Measurements from ENCODE around the gene MAP2K5. TPM values are rescaled to one million over a fixed set of nuclear protein-coding genes. Genes with fewer than 3 reads are reported as not detected.

MAP2K5 gene
- total and polyA plus RNA-seq, 10 of the 15 experiments (the other 5 are each of a cell fraction or from before 2014, with no cell fraction given), result 1.3 to 19.4 (median 9.6) TPM

GRCh38 chr15:67569668-67570067 is 27.2 kb downstream of the MAP2K5 start:
- H3K4me1 ChIP-seq (ENCODE audit: control insufficient read depth, insufficient read depth, low read length), result peaks cover 16% of the 10 kb centered on the region
- no peak overlapping the region for H2AFZ ChIP-seq (ENCODE audit: control insufficient read depth, low read depth, low read length)
- no peak overlapping the region for H3K4me2 ChIP-seq (ENCODE audit: control insufficient read depth, insufficient read depth)
- ChIA-PET CTCF (interaction anchor here (1.7 to 1.9 kb wide), 2 partner anchors 10 to 11 kb away, joined by 4 to 7 read pairs; no protein-coding TSS in a partner anchor), RAD21 (ENCODE audit: unreplicated experiment) (no interaction called here), SMC1A (ENCODE audit: uncharacterized antibody, unreplicated experiment) (interaction anchor here (1.1 to 4.1 kb wide), 4 partner anchors 9 to 216 kb away, joined by 3 to 21 read pairs (median 4); no protein-coding TSS in a partner anchor), POLR2A (no interaction called here)
- H3K27ac ChIP-seq (ENCODE audit: control insufficient read depth, insufficient read depth), result no peak overlapping the region
- FAIRE-seq (no peak), ATAC-seq (no peak), DNase-seq (ENCODE audit: low read depth, low spot score) (no peak)
- in situ Hi-C loops (cut with MboI), result no loop called here
- no peaks in the 10 kb centered on the region; a peak in 1 of 4 replicates for H3K36me3 ChIP-seq (ENCODE audit: control insufficient read depth in 2 of 2, insufficient read depth in 2 of 2, low read length in 1 of 2)
- TF ChIP-seq MTA2 (IDR thresholded peaks at IDR 0.05; ENCODE audit: low read depth), result no peak
- no peak for TF ChIP-seq SIN3A (IDR thresholded peaks at IDR 0.05; ENCODE audit: low read depth, low read length)
- TF ChIP-seq JUNB (IDR thresholded peaks at IDR 0.05), result no peak
- TF ChIP-seq MEF2B (IDR thresholded peaks at IDR 0.05; ENCODE audit: partially characterized antibody, poor library complexity, severe bottlenecking), result no peak
- TF ChIP-seq HCFC1 (IDR thresholded peaks at IDR 0.05; ENCODE audit: low read length), result no peak
- no peak for TF ChIP-seq TCF7 (IDR thresholded peaks at IDR 0.05; ENCODE audit: borderline replicate concordance)
- TF ChIP-seq RUNX3 (IDR thresholded peaks at IDR 0.05; ENCODE audit: low read length), result no peak
- TF ChIP-seq CHD1 (IDR thresholded peaks at IDR 0.05; ENCODE audit: low read depth, low read length), result no peak
- no peak for TF ChIP-seq IKZF2 (IDR thresholded peaks at IDR 0.05)
- TF ChIP-seq DPF2 (IDR thresholded peaks at IDR 0.05), result no peak
- TF ChIP-seq E2F4 (IDR thresholded peaks at IDR 0.05; ENCODE audit: low read depth, low read length), result no peak
- no peaks in the 10 kb centered on the region for H3K9me3 ChIP-seq (replicated peaks; ENCODE audit: control insufficient read depth, insufficient read depth, low read length)
- H3K27me3 ChIP-seq (replicated peaks in 1 of 2; ENCODE audit: control insufficient read depth in 2 of 2, insufficient read depth in 2 of 2, low read length in 1 of 2), result no peaks in the 10 kb centered on the region
- BruUV-seq (replicated peaks), result no TSS peak
- intact Hi-C loops (cut with micrococcal nuclease; ENCODE audit: unreplicated experiment), result no loop called here
- no peaks in the 10 kb centered on the region for H3K79me2 ChIP-seq (ENCODE audit: control insufficient read depth, insufficient read depth, low read length)
- H4K20me1 ChIP-seq (ENCODE audit: control insufficient read depth, insufficient read depth), result no peaks in the 10 kb centered on the region
- WGBS (ENCODE audit: insufficient coverage, insufficient replicate concordance, low lambda C conversion rate, missing lambda C conversion rate), result 96% methylated on average over 3 of the region's 3 CpGs
- no peak overlapping the region for H3K4me3 ChIP-seq
- no peak overlapping the region for H3K9ac ChIP-seq (ENCODE audit: control insufficient read depth, insufficient read depth, low read length)

Measured in GM12878 (cell line).